SU-DHL-6 (cell line): ENCODE results near the gene CCSER2.

Source experiments
- H2AFZ ChIP-seq: fragments of 200-600 bp; sonication (generic); 2 replicates; pipeline ENCODE4 v1.6.1; 2014; ENCODE audit warnings: low read depth, mild to moderate bottlenecking, moderate library complexity, mixed read lengths, antibody characterized with exemption, low read length; ENCODE audit not compliant: severe bottlenecking
- H3F3A ChIP-seq: fragments of 200-600 bp; shearing (Covaris generic); 2 replicates; pipeline ENCODE4 v1.6.0; 2016; ENCODE audit warnings: antibody characterized with exemption, mild to moderate bottlenecking; ENCODE audit not compliant: insufficient read depth
- H3K27ac ChIP-seq: fragments of 200-600 bp; sonication (generic); 2 replicates; pipeline ENCODE4 v1.5.1; 2016; ENCODE audit warnings: low read depth, mild to moderate bottlenecking, low read length, moderate library complexity, mixed read lengths
- H3K27me3 ChIP-seq: fragments of 200-600 bp; sonication (generic), shearing (Covaris generic); 2 replicates; pipeline ENCODE4 v1.6.0; 2014; ENCODE audit warnings: mild to moderate bottlenecking, low read length
- H3K36me3 ChIP-seq: fragments of 200-600 bp; sonication (generic); 2 replicates; pipeline ENCODE4 v1.6.1; 2014; ENCODE audit warnings: mild to moderate bottlenecking, low read length, mixed read lengths
- H3K4me2 ChIP-seq: fragments of 300-600, 200-600 bp; shearing (Covaris generic), sonication (generic); 2 replicates; pipeline ENCODE4 v1.6.0; 2014; ENCODE audit warnings: low read length, low read depth, mild to moderate bottlenecking; ENCODE audit not compliant: poor library complexity, severe bottlenecking
- H3K4me3 ChIP-seq: fragments of 200-600 bp; sonication (generic); 2 replicates; pipeline ENCODE4 v1.5.1; 2014; ENCODE audit warnings: antibody characterized with exemption, low read length, mild to moderate bottlenecking, mixed read lengths; ENCODE audit not compliant: insufficient read depth, poor library complexity, severe bottlenecking
- H3K79me2 ChIP-seq: fragments of 200-600 bp; sonication (generic); 2 replicates; pipeline ENCODE4 v1.6.1; 2014; ENCODE audit warnings: mild to moderate bottlenecking, low read length, moderate library complexity; ENCODE audit not compliant: insufficient read depth
- H3K9ac ChIP-seq: fragments of 200-600 bp; sonication (generic); 2 replicates; pipeline ENCODE4 v1.7.0; 2014; ENCODE audit warnings: mild to moderate bottlenecking, low read length
- H3K9me2 ChIP-seq: fragments of 200-600 bp; sonication (generic); replicated peaks from 2 replicates; pipeline ENCODE4 v1.6.1; 2014; ENCODE audit warnings: low read length; ENCODE audit not compliant: insufficient read depth
- H3K9me3 ChIP-seq: fragments of 200-600 bp; sonication (generic); 2 replicates; pipeline ENCODE4 v1.6.1; 2014; ENCODE audit warnings: low read length, mixed read lengths; ENCODE audit not compliant: insufficient read depth
- H4K20me1 ChIP-seq: fragments of 200-600 bp; sonication (generic); 2 replicates; pipeline ENCODE4 v1.6.1; 2014; ENCODE audit warnings: low read depth, mild to moderate bottlenecking, antibody characterized with exemption, low read length, moderate library complexity, mixed read lengths
- EZH2phosphoT487 ChIP-seq: fragments of 200-600 bp; sonication (generic), shearing (Covaris generic); conservative IDR thresholded peaks from 2 replicates; pipeline ENCODE4 v1.6.1; 2018; ENCODE audit warnings: mild to moderate bottlenecking, antibody characterized with exemption, low read length, moderate library complexity, mixed read lengths
- TF ChIP-seq, protein P1 (sequence below): fragments of 200-600 bp; sonication (generic); IDR thresholded peaks from one replicate; pipeline ENCODE4 v1.5.1; 2017; ENCODE audit warnings: antibody characterized with exemption, mild to moderate bottlenecking, low read length, moderate library complexity; ENCODE audit not compliant: insufficient read depth, poor library complexity, severe bottlenecking

CCSER2 gene

GRCh38 chr10:84340187-84340586 is 11.8 kb downstream of the CCSER2 start:
- no peaks in the 10 kb centered on the region for H3K9me3 ChIP-seq
- no peak overlapping the region for H3K4me3 ChIP-seq
- TF ChIP-seq EZH2phosphoT487: no peak
- TF ChIP-seq, protein P1, sequence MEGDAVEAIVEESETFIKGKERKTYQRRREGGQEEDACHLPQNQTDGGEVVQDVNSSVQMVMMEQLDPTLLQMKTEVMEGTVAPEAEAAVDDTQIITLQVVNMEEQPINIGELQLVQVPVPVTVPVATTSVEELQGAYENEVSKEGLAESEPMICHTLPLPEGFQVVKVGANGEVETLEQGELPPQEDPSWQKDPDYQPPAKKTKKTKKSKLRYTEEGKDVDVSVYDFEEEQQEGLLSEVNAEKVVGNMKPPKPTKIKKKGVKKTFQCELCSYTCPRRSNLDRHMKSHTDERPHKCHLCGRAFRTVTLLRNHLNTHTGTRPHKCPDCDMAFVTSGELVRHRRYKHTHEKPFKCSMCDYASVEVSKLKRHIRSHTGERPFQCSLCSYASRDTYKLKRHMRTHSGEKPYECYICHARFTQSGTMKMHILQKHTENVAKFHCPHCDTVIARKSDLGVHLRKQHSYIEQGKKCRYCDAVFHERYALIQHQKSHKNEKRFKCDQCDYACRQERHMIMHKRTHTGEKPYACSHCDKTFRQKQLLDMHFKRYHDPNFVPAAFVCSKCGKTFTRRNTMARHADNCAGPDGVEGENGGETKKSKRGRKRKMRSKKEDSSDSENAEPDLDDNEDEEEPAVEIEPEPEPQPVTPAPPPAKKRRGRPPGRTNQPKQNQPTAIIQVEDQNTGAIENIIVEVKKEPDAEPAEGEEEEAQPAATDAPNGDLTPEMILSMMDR: no peak
- H4K20me1 ChIP-seq: peaks cover 31% of the 10 kb centered on the region; the same call in 1 of the 2 replicates
- H3K27me3 ChIP-seq: no peaks in the 10 kb centered on the region
- no peaks in the 10 kb centered on the region for H3F3A ChIP-seq
- H3K79me2 ChIP-seq: no peaks in the 10 kb centered on the region
- no peaks in the 10 kb centered on the region for H3K9me2 ChIP-seq
- H3K4me2 ChIP-seq: no peak overlapping the region
- H2AFZ ChIP-seq: no peak overlapping the region
- H3K36me3 ChIP-seq: no peaks in the 10 kb centered on the region
- H3K9ac ChIP-seq: no peak overlapping the region
- no peak overlapping the region for H3K27ac ChIP-seq

DNA sequence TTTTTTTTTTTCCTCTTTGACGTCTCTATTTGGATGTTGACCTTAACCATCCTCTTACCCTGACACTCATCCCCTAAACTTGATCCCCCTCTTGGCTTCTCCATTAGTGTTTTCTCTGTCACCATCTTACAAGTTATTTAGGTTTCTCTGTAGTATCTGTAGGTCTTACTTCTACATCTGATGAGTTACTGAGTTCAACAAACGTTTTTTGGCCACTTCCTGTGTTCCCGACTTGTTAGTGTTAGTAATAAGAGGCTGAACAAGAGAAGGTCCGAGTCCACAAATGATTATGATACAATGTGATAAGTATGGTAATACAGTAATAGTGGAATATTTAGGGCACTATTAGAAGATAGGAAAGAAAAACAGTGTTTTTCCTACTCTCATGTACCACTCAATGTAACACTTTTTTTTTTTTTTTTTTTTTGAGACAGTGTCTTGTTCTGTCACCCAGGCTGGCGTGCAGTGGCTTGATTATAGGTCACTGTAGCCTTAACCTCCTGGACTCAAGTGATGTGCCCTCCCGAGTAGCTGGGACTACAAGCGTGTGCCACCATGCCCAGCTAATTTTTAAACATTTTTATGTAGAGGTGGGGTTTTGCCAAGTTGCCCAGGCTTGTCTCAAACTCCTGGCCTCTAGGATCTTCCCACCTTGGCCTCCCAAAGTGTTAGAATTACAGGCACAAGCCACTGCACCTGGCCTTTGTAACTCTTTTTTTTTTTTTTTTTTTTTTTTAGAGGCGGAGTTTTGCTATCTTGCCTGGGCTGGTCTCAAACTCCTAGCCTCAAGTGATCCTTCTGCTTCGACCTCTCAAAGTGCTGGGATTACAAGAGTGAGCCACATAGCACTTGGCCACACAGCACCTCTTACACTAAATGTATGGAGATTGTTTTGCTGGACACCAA is 12.5 kb downstream of the CCSER2 start:
- H3K79me2 ChIP-seq: no peaks in the 10 kb centered on the region

DNA sequence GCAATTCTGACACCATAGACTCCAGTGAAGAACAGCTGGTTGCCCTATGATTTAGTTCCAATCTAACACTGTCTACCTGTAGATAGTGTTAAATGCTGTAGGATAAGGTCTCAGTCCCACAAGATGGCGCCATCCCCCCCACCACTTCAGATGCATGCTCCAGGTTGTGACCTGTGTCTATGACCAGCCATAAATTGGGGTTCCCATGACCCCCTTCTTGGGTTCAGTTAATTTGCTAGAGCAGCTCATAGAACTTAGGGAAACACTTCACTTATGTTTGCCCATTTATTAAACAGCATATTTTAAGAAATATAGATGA is 13.1 kb downstream of the CCSER2 start:
- no peak overlapping the region for H3K4me2 ChIP-seq
- no peaks in the 10 kb centered on the region for H3K27me3 ChIP-seq
- H3K9me2 ChIP-seq: no peaks in the 10 kb centered on the region
- no peaks in the 10 kb centered on the region for H3F3A ChIP-seq
- no peak for TF ChIP-seq EZH2phosphoT487
- TF ChIP-seq, protein P1: no peak
- no peaks in the 10 kb centered on the region for H3K9me3 ChIP-seq
- no peak overlapping the region for H2AFZ ChIP-seq
- H3K27ac ChIP-seq: no peak overlapping the region
- peaks cover 19% of the 10 kb centered on the region; the same call in 1 of the 2 replicates for H4K20me1 ChIP-seq
- no peaks in the 10 kb centered on the region for H3K36me3 ChIP-seq
- no peaks in the 10 kb centered on the region for H3K79me2 ChIP-seq
- H3K9ac ChIP-seq: no peak overlapping the region
- no peak overlapping the region for H3K4me3 ChIP-seq

More for the DNA sequence above, 12.5 kb downstream of the CCSER2 start:
- Histone ChIP-seq H3K9me3 (no peaks in the 10 kb centered on the region), H3K27ac (no peak overlapping the region), H3K27me3 (no peaks in the 10 kb centered on the region), H4K20me1 (peaks cover 25% of the 10 kb centered on the region; the same call in 1 of the 2 replicates), H3F3A (no peaks in the 10 kb centered on the region), H3K9me2 (no peaks in the 10 kb centered on the region), H3K4me3 (no peak overlapping the region), H3K9ac (no peak overlapping the region), H3K4me2 (no peak overlapping the region), H2AFZ (no peak overlapping the region), H3K36me3 (no peaks in the 10 kb centered on the region)
- TF ChIP-seq, protein P1: no peak
- no peak for TF ChIP-seq EZH2phosphoT487
